RWPE2 (cell line): ENCODE data around the gene RPS6KA2.

Experiments
- ATAC-seq: fragments of 200-7000 bp; cut with Tn5 transposase; 3 replicates; pipeline ENCODE4 v1.9.1; 2021; ENCODE audit warnings: low read depth
- DNase-seq: peaks from one replicate; pipeline ENCODE4 v3.0.0-alpha.2; 2020; ENCODE audit warnings: low spot score
- H3K27ac ChIP-seq: fragments of 450-650 bp; 2 replicates; pipeline ENCODE4 v1.5.1; 2017; ENCODE audit warnings: mild to moderate bottlenecking; ENCODE audit not compliant: poor library complexity, severe bottlenecking
- H3K27me3 ChIP-seq: fragments of 250-450 bp; sonication (Bioruptor Pico); 2 replicates; pipeline ENCODE4 v1.5.1; 2021; ENCODE audit warnings: mild to moderate bottlenecking, moderate library complexity; ENCODE audit not compliant: insufficient read depth, poor library complexity, severe bottlenecking
- H3K36me3 ChIP-seq: fragments of 250-450 bp; sonication (Bioruptor Pico); 2 replicates; pipeline ENCODE4 v1.5.1; 2020; ENCODE audit warnings: low read depth, mild to moderate bottlenecking, moderate library complexity
- H3K4me1 ChIP-seq: fragments of 250-450 bp; sonication (Bioruptor Pico); 2 replicates; pipeline ENCODE4 v1.5.1; 2021; ENCODE audit warnings: mild to moderate bottlenecking, moderate library complexity; ENCODE audit not compliant: insufficient read depth, poor library complexity, severe bottlenecking
- H3K4me3 ChIP-seq: fragments of 250-450 bp; sonication (Bioruptor Pico); 2 replicates; pipeline ENCODE4 v1.5.1; 2021; ENCODE audit warnings: mild to moderate bottlenecking, moderate library complexity; ENCODE audit not compliant: severe bottlenecking
- H3K9me3 ChIP-seq: fragments of 250-450 bp; sonication (Bioruptor Pico); 2 replicates; pipeline ENCODE4 v1.5.1; 2021; ENCODE audit warnings: mild to moderate bottlenecking, moderate library complexity; ENCODE audit not compliant: severe bottlenecking
- TF ChIP-seq, protein P1 (sequence below): fragments of 450-650 bp; IDR thresholded peaks from one replicate; pipeline ENCODE4 v1.5.1; 2017; ENCODE audit warnings: mild to moderate bottlenecking, moderate library complexity; ENCODE audit not compliant: poor library complexity, severe bottlenecking

The RPS6KA2 gene

GRCh38 chr6:166546653-166547052 lies 80.4 kb downstream of the RPS6KA2 start:
- Histone ChIP-seq H3K27ac (no peak overlapping the region), H3K27me3 (no peaks in the 10 kb centered on the region), H3K4me3 (no peak overlapping the region), H3K4me1 (peaks cover 12% of the 10 kb centered on the region), H3K36me3 (peaks cover 10% of the 10 kb centered on the region), H3K9me3 (no peaks in the 10 kb centered on the region)
- TF ChIP-seq, protein P1, sequence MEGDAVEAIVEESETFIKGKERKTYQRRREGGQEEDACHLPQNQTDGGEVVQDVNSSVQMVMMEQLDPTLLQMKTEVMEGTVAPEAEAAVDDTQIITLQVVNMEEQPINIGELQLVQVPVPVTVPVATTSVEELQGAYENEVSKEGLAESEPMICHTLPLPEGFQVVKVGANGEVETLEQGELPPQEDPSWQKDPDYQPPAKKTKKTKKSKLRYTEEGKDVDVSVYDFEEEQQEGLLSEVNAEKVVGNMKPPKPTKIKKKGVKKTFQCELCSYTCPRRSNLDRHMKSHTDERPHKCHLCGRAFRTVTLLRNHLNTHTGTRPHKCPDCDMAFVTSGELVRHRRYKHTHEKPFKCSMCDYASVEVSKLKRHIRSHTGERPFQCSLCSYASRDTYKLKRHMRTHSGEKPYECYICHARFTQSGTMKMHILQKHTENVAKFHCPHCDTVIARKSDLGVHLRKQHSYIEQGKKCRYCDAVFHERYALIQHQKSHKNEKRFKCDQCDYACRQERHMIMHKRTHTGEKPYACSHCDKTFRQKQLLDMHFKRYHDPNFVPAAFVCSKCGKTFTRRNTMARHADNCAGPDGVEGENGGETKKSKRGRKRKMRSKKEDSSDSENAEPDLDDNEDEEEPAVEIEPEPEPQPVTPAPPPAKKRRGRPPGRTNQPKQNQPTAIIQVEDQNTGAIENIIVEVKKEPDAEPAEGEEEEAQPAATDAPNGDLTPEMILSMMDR, result no peak
- ATAC-seq, result no peak
- no peak for DNase-seq

DNA sequence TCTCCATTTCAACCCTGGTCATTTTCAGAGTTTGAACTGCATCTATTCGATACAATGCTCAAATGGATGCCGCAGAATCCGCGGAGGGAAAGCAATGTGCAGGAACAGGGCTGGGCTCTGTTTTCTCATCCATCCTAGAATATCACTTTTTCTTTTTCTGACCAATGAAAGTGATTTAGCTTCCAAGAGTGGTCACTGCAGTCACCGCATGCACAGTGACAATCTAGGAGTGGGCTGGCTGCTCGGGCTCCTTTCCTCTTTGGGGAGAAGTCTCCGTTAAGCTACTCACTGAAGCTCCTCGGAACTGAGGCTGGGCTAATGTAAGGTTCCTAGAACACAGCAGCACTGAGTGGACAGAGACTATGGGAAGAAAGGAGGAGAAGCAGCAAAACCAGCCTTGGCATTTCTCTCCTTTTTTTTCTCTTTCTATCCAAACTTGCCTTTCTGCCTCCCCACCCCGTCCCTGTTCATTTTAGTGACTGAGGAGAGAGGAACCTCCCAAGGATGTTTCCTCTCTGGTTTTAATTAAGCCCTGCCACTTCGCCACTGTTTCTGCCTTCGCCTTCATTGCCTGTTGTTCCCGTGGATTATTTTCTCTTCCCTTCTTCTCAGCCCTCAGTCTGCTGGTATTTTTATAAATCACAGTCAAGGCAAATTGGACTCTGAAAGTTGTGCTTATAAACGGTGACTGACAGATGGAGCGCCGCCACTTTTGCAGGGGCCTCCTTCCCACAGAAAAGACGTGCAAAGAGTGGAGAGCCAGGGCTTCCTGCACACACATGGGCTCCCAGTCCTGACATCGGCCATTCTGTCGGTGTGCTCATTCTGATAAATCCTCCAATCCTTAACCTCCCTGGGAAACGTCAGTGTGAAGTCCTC lies 81.7 kb downstream of the RPS6KA2 start:
- Histone ChIP-seq H3K4me3 (no peak overlapping the region), H3K9me3 (no peaks in the 10 kb centered on the region), H3K4me1 (peaks cover 12% of the 10 kb centered on the region), H3K27me3 (no peaks in the 10 kb centered on the region), H3K36me3 (peaks cover 9% of the 10 kb centered on the region), H3K27ac (no peak overlapping the region)
- TF ChIP-seq, protein P1, result no peak
- ATAC-seq (no peak), DNase-seq (no peak)

DNA sequence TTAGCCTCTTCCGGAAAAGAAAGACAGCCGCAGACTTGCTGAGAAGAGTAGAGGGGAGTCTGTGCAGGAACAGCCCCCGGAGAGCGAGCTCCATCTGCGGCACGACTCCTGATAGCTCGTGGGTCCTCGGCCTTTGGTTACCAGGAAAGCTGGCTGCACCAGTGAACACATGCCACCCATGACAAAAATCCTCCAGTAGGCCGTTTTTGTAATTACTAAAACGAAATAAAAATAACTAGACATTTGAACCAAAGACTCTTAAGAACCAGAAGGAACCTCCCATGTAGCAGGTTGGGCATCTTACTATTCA lies 82.8 kb downstream of the RPS6KA2 start:
- TF ChIP-seq, protein P1, result no peak
- no peaks in the 10 kb centered on the region for H3K27me3 ChIP-seq
- peaks cover 12% of the 10 kb centered on the region for H3K4me1 ChIP-seq
- H3K4me3 ChIP-seq, result no peak overlapping the region
- H3K36me3 ChIP-seq, result no peaks in the 10 kb centered on the region
- H3K9me3 ChIP-seq, result no peaks in the 10 kb centered on the region
- DNase-seq (no peak), ATAC-seq (no peak)
- H3K27ac ChIP-seq, result no peak overlapping the region

- TF ChIP-seq, protein P1, result no peak
- ATAC-seq (no peak), DNase-seq (no peak)
- no peaks in the 10 kb centered on the region for H3K36me3 ChIP-seq
- H3K27me3 ChIP-seq, result no peaks in the 10 kb centered on the region
- peaks cover 12% of the 10 kb centered on the region for H3K4me1 ChIP-seq
- no peaks in the 10 kb centered on the region for H3K9me3 ChIP-seq
- no peak overlapping the region for H3K27ac ChIP-seq
- H3K4me3 ChIP-seq, result no peak overlapping the region
Observed at GRCh38 chr6:166543603-166544295, 83.3 kb downstream of the RPS6KA2 start.

DNA sequence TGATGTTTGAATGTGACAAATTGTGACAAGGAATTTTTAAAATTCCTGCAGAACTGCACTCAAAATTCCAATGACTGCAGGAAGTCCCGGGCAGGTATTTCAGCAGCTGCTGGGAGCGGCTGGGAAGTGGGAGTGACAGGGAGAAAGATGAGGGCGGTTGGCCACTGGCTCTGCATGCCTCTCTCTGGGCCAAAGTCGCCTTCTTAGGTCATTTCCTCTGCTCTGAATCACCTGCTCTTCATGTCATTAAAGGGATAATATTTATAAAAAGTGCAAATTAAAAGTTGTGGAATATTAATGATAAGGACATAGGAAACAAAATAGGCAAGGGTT lies 84.5 kb downstream of the RPS6KA2 start:
- no peaks in the 10 kb centered on the region for H3K27me3 ChIP-seq
- ATAC-seq, result peak; percentile 89
- H3K36me3 ChIP-seq, result peaks cover 5% of the 10 kb centered on the region
- peaks cover 12% of the 10 kb centered on the region for H3K4me1 ChIP-seq
- no peaks in the 10 kb centered on the region for H3K9me3 ChIP-seq
- H3K4me3 ChIP-seq, result no peak overlapping the region
- TF ChIP-seq, protein P1, result no peak
- peak overlapping the region; percentile 33 for H3K27ac ChIP-seq
- no peak for DNase-seq
